GM10248 (cell line): ENCODE data around the gene ANXA10.
"Not testable (repeated sequence)": the region's sequence is repeated elsewhere in the genome, so short reads cannot be mapped to it uniquely, and the experiment has no call there.

Experiments used
- CTCF ChIA-PET: fragments of 300-600 bp; sonication (Branson Sonifier 250); formaldehyde crosslinking; extraction: SDS; loops from one replicate; lab custom pipeline; 2021; ENCODE audit warnings: antibody characterized with exemption; lab: Yijun Ruan, JAX
- POLR2A ChIA-PET: fragments of 350-650 bp; sonication (Branson Sonifier 250); formaldehyde crosslinking; extraction: SDS; loops from one replicate; lab custom pipeline; 2020; ENCODE audit warnings: antibody characterized with exemption; lab: Yijun Ruan, JAX
- DNase-seq: peaks from one replicate; pipeline ENCODE4 v3.0.0; 2012; ENCODE audit errors: extremely low spot score
- CTCF ChIP-seq: IDR thresholded peaks from 2 replicates; pipeline ENCODE4 v1.5.1; 2012; ENCODE audit warnings: mild to moderate bottlenecking, low read depth; ENCODE audit errors: extremely low read depth, missing control alignments, control extremely low read depth

The ANXA10 gene

GRCh38 chr4:168101026-168101425 is 8.7 kb downstream of the ANXA10 start:
- no peak for TF ChIP-seq CTCF
- POLR2A ChIA-PET: no interaction called here
- CTCF ChIA-PET: interaction anchor here (1.2 to 1.4 kb wide), 2 partner anchors 18 to 449 kb away, joined by 3 read pairs; no protein-coding TSS in a partner anchor
- no peak for DNase-seq

GRCh38 chr4:168102403-168102802 is 10.1 kb downstream of the ANXA10 start:
- TF ChIP-seq CTCF: no peak
- POLR2A ChIA-PET: no interaction called here
- CTCF ChIA-PET: no interaction called here
- no peak for DNase-seq

- CTCF ChIA-PET: interaction anchor here (1.1 kb wide), 1 partner anchor 15 kb away, joined by 3 read pairs; no protein-coding TSS in a partner anchor
- DNase-seq: no peak
- POLR2A ChIA-PET: no interaction called here
- TF ChIP-seq CTCF: no peak
Measured at GRCh38 chr4:168109527-168109926, 17.2 kb downstream of the ANXA10 start.

GRCh38 chr4:168113059-168113458 is 20.7 kb downstream of the ANXA10 start:
- CTCF ChIA-PET, POLR2A ChIA-PET, DNase-seq: not testable (repeated sequence)

- ChIA-PET CTCF (interaction anchor here (1.1 to 1.5 kb wide), 2 partner anchors 13 kb away, joined by 4 to 6 read pairs; no protein-coding TSS in a partner anchor), POLR2A (no interaction called here)
- TF ChIP-seq CTCF: no peak
- DNase-seq: no peak
Measured at GRCh38 chr4:168118116-168118655, 25.8 kb downstream of the ANXA10 start.

GRCh38 chr4:168119100-168119499 is 26.8 kb downstream of the ANXA10 start:
- CTCF ChIA-PET: no interaction called here
- TF ChIP-seq CTCF: no peak
- no peak for DNase-seq
- POLR2A ChIA-PET: no interaction called here

- no peak for TF ChIP-seq CTCF
- POLR2A ChIA-PET: no interaction called here
- DNase-seq: no peak
- CTCF ChIA-PET: no interaction called here
Measured at GRCh38 chr4:168119890-168120289, 27.6 kb downstream of the ANXA10 start.
